Esophagus squamous epithelium (tissue), 5 donors: Measurements from ENCODE around the gene TRIM17. TPM values are rescaled to one million over a fixed set of nuclear protein-coding genes. Genes with fewer than 3 reads are reported as not detected.

Source experiments
- DNase-seq: peaks from one replicate; lab custom pipeline; 2025; lab: John Stamatoyannopoulos, UW
- H3K27ac ChIP-seq, 4 donors: fragments of 200-600 bp; sonication (generic); one replicate each; pipeline ENCODE4 v1.5.1; 2016 to 2019; ENCODE audit warnings: mild to moderate bottlenecking in 1 of 4
- H3K27me3 ChIP-seq, 4 donors: fragments of 200-600 bp; sonication (generic); 1 replicate in 3 of 4; 2 replicates in 1 of 4; pipeline versions ENCODE4 v1.5.1 to v1.6.0; 2017 to 2021; ENCODE audit warnings: antibody characterized with exemption in 1 of 4
- H3K36me3 ChIP-seq, 3 donors: fragments of 200-600 bp; sonication (generic); one replicate each; pipeline ENCODE4 v1.5.1; 2016 to 2019
- H3K4me1 ChIP-seq, 3 donors: fragments of 200-600 bp; sonication (generic); one replicate each; pipeline ENCODE4 v1.5.1; 2017 to 2019
- H3K4me3 ChIP-seq, 4 donors: fragments of 200-600 bp; sonication (generic); 1 replicate in 3 of 4; 2 replicates in 1 of 4; pipeline ENCODE4 v1.5.1; 2016 to 2019; ENCODE audit warnings: mild to moderate bottlenecking in 2 of 4, moderate library complexity in 1 of 4
- H3K9me3 ChIP-seq, 3 donors: fragments of 200-600 bp; sonication (generic); one replicate each; pipeline ENCODE4 v1.5.1; 2016 to 2019
- CTCF ChIP-seq, 6 experiments: fragments of 450-650 bp in 4 of 6; fragments of 200-600 bp in 2 of 6; sonication (generic) in 2 of 6; IDR thresholded peaks; one replicate each; pipeline ENCODE4 v1.5.1; 2016 to 2019; ENCODE audit warnings: antibody characterized with exemption in 6 of 6, mild to moderate bottlenecking in 4 of 6, moderate library complexity in 4 of 6
- POLR2A ChIP-seq, 4 donors: fragments of 450-650 bp; IDR thresholded peaks; one replicate each; pipeline ENCODE4 v1.6.1; 2017; ENCODE audit warnings: antibody characterized with exemption in 4 of 4, mild to moderate bottlenecking in 4 of 4, moderate library complexity in 3 of 4
- WGBS, 2 donors: methylation state at CpG; one replicate each; pipeline ENCODE4 v1.1.5; 2018; 5-methylcytosine and 5-hydroxymethylcytosine counted together
- intact Hi-C: fragments of 100-400 bp; cut with DNase I; formaldehyde crosslinking; loops from one replicate; pipeline ENCODE4 v1.15.0; 2022
- total RNA-seq, 4 donors: library from RNA; depleted of rRNA; stranded (reverse); fragments of >200 nt; gene quantifications; one replicate each; pipeline ENCODE4 v1.1.0, GENCODE V29; 2016
- donor health status: DM: yes; HTN: yes; CAD: no.

Gene TRIM17
- total RNA-seq, 4 donors from 2014 or later, result 0.13 to 3.0 (median 0.99) TPM

DNA sequence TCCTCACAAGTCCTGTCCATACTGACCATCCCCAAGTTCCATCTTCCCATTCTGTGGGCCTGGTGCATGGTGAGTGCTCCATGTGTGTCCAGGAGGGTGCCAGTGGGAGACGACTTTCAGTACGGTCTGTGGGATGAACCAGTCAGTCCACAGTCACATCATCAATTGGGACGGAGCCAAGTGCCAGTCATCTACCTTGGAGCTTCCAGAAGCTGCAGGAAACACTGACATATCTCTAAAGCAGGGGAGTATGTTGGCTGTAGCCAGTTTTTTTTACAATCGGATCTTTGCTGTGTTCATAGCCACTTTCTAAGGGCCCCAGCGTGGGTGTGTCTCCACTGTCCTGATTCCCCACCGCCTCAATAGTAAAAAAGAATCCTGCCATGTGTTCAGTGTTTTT lies 13.6 kb upstream of the TRIM17 start:
- Histone ChIP-seq H3K36me3 (no peaks in the 10 kb centered on the region), H3K4me1 (no peaks in the 10 kb centered on the region), H3K27me3 (peaks cover 0 to 63% (median 0%) of the 10 kb centered on the region in 4 donors), H3K4me3 (no peak overlapping the region), H3K9me3 (no peaks in the 10 kb centered on the region), H3K27ac (no peak overlapping the region)
- 63 to 71% methylated on average over 3 to 6 of the region's 6 CpGs for WGBS, 2 donors
- TF ChIP-seq CTCF (IDR thresholded peaks at IDR 0.05) (no peak), POLR2A (IDR thresholded peaks at IDR 0.05) (no peak)
- no peak for DNase-seq
- intact Hi-C loops, result no loop called here

DNA sequence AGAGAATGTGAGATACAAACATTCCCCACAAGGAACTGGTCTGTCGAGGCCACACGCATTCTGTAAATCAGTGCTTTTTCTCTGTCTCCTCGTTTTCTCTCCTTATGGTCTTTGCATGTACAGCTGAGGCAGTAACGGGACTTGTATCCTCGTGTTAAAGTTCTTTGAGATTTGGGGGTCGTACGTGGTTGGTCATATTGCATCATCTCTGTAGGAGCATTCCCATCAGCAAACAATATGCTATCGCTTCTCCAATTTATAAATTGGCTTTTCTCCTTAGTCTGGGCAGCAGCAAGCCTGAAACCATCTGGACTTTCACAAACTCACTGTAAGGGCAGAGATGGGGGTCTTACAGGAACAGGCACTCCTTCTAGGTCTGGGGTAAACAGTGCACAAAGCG lies 13.0 kb upstream of the TRIM17 start:
- Histone ChIP-seq H3K4me1 (no peaks in the 10 kb centered on the region), H3K27ac (no peak overlapping the region), H3K36me3 (no peaks in the 10 kb centered on the region), H3K9me3 (no peaks in the 10 kb centered on the region), H3K27me3 (peaks cover 0 to 58% (median 0%) of the 10 kb centered on the region in 4 donors), H3K4me3 (no peak overlapping the region)
- WGBS, 2 donors, result 69 to 78% methylated on average over 9 of the region's 9 CpGs
- intact Hi-C loops, result no loop called here
- TF ChIP-seq CTCF (IDR thresholded peaks at IDR 0.05), result no peak
- no peak for TF ChIP-seq POLR2A (IDR thresholded peaks at IDR 0.05)
- no peak for DNase-seq

- WGBS, 2 donors, result 74 to 100% methylated on average over 2 to 3 of the region's 8 CpGs
- Histone ChIP-seq H3K27me3 (peaks cover 0 to 51% (median 0%) of the 10 kb centered on the region in 4 donors), H3K36me3 (no peaks in the 10 kb centered on the region), H3K27ac (no peak overlapping the region), H3K4me3 (no peak overlapping the region), H3K4me1 (no peaks in the 10 kb centered on the region), H3K9me3 (no peaks in the 10 kb centered on the region)
- TF ChIP-seq POLR2A (IDR thresholded peaks at IDR 0.05) (no peak), CTCF (IDR thresholded peaks at IDR 0.05) (no peak)
- no peak for DNase-seq
- intact Hi-C loops, result no loop called here
Observed at GRCh38 chr1:228429007-228429406, 12.3 kb upstream of the TRIM17 start.

GRCh38 chr1:228428412-228428811 lies 11.8 kb upstream of the TRIM17 start:
- Histone ChIP-seq H3K27me3 (peaks cover 0 to 45% (median 0%) of the 10 kb centered on the region in 4 donors), H3K9me3 (no peaks in the 10 kb centered on the region), H3K4me3 (no peak overlapping the region), H3K36me3 (no peaks in the 10 kb centered on the region), H3K4me1 (no peaks in the 10 kb centered on the region), H3K27ac (no peak overlapping the region)
- intact Hi-C loops, result no loop called here
- WGBS, 2 donors, result 67 to 73% methylated on average over 4 of the region's 4 CpGs
- no peak for DNase-seq
- TF ChIP-seq CTCF (IDR thresholded peaks at IDR 0.05), result no peak
- no peak for TF ChIP-seq POLR2A (IDR thresholded peaks at IDR 0.05)

DNA sequence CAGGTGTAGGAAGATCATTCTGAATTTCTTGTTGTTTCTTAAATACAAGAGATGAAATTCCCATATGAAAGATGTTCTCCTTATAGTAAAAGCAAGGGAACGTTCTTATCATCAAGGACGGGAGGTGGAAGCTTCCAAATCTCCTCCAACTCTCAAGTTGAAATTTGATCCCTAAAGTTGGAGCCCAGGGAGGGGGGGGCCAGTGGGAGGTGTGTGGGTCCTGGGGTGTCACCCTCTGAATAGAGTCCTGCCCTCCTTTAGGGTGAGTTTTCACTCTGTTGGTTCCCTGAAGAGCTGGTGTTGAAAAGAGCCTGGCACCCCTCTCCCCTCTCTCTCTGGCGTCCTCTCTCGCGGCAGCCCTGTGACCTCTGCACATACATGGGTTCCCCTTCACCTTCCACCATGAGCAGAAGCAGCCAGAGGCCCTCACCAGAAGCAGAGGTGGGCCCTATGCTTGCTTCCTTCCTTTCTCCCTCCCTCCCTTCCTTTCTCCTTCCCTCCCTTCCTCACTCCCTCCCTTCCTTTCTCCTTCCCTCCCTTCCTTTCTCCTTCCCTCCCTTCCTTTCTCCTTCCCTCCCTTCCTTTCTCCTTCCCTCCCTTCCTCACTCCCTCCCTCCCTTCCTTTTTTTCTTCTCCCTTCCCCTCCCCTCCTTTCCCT lies 10.0 kb upstream of the TRIM17 start:
- H3K4me1 ChIP-seq, result no peaks in the 10 kb centered on the region
- peaks cover 0 to 28% (median 0%) of the 10 kb centered on the region in 4 donors for H3K27me3 ChIP-seq
- H3K36me3 ChIP-seq, result no peaks in the 10 kb centered on the region
- 67 to 79% methylated on average over 5 of the region's 5 CpGs for WGBS, 2 donors
- no peak for TF ChIP-seq POLR2A (IDR thresholded peaks at IDR 0.05)
- no peak for TF ChIP-seq CTCF (IDR thresholded peaks at IDR 0.05)
- no peaks in the 10 kb centered on the region for H3K9me3 ChIP-seq
- no peak overlapping the region for H3K4me3 ChIP-seq
- H3K27ac ChIP-seq, result no peak overlapping the region
- intact Hi-C loops, result no loop called here
- DNase-seq, result no peak
